GM21737 (cell line): ENCODE measurements around the gene GCNT1.
"Not testable (repeated sequence)": the region's sequence is repeated elsewhere in the genome, so short reads cannot be mapped to it uniquely, and the experiment has no call there.

ENCODE experiments used
- ATAC-seq: cut with Tn5 transposase; IDR thresholded peaks from one replicate; pipeline ENCODE4 v1.9.1; 2021; ENCODE audit warnings: mild to moderate bottlenecking, moderate library complexity; ENCODE audit not compliant: unreplicated experiment

GCNT1 gene

GRCh38 chr9:76458903-76459693 is at the start of gene GCNT1:
TSS of gene GCNT1 (plus strand) at chr9:76459182. CDS start at chr9:76502382, 43,200 bp downstream.
- peak; percentile 92 for ATAC-seq

GRCh38 chr9:76412638-76413037 is 46.3 kb upstream of the GCNT1 start:
- ATAC-seq = no peak

DNA sequence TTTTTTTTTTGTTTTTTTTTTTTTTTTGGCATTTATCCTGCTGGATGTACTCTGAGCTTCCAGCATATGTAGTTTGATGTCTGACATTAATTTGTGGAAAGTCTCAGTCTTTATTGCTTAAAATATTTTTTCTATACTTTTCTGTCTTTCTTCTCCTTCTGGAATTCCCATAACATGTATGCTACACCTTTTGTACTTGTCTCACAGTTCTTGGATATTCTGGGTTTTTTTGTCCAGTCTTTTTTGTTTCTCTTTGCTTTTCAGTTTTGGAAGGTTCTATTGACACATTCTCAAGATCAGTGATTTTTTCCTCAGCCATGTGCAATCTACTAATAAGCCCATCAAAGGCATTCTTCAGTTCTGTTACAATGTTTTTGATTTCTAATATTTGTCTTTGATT is 45.3 kb upstream of the GCNT1 start:
- ATAC-seq = no peak

DNA sequence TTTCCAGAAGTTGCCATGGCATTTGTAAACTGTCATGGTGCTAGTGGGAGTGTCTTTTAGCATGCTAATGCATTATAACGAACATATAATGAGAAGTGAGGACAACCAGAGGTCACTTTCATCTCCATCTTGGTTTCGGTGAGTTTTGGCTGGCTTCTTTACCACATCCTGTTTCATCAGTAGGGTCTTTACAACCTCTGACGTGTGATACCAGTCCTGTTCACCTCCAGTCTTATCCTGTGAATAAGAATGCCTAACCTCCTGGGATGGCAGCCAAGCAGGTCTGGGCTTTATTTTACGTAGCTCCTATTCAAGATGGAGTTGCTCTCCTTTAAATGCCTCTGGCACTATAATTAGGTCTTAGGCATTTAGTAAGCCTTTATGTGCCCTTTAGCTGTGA is 44.3 kb upstream of the GCNT1 start:
- ATAC-seq = peak; percentile 67

GRCh38 chr9:76415154-76415553 is 43.8 kb upstream of the GCNT1 start:
- ATAC-seq = no peak

DNA sequence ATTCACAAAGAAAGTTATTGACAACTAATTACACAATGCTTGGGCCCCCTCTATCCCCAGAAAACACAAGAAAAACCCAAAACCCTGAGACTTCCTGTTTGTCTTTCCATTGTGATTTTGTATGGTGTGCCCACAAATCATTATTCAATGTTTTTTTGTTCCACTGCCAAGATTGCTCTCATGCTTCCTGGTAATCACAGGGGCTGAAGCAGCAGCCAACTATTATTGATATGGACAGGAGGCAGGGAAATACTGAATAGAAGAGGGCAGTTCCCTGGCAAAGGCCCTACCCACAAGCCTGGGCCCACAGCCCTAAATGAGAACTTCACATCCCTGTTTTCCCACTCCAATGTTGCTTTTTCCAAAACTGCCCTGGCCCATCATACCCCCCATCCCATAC is 43.3 kb upstream of the GCNT1 start:
- no peak for ATAC-seq

GRCh38 chr9:76417394-76417793 is 41.6 kb upstream of the GCNT1 start:
- no peak for ATAC-seq

- ATAC-seq = no peak
Observed at GRCh38 chr9:76419782-76420380, 39.1 kb upstream of the GCNT1 start.

GRCh38 chr9:76423216-76424177 is 35.5 kb upstream of the GCNT1 start:
- ATAC-seq = no peak

DNA sequence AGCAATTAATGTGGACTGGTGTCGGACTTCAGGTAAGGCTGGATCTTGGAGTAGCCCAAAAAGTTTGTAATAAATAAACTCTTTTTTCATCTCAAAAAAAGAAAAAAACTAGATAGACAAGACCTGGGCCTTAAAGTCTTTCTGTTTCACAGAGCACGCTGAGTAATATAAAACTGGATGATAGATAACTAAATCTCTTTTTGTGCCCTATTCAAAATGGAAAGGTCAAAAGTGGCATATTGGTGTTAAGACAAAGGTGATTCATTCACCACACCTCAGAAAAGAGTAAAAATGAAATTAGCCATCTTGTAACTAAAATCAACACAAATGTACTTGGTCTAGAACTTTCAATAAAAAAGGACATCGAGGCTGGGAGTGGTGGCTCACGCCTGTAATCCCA is 34.5 kb upstream of the GCNT1 start:
- ATAC-seq = no peak

DNA sequence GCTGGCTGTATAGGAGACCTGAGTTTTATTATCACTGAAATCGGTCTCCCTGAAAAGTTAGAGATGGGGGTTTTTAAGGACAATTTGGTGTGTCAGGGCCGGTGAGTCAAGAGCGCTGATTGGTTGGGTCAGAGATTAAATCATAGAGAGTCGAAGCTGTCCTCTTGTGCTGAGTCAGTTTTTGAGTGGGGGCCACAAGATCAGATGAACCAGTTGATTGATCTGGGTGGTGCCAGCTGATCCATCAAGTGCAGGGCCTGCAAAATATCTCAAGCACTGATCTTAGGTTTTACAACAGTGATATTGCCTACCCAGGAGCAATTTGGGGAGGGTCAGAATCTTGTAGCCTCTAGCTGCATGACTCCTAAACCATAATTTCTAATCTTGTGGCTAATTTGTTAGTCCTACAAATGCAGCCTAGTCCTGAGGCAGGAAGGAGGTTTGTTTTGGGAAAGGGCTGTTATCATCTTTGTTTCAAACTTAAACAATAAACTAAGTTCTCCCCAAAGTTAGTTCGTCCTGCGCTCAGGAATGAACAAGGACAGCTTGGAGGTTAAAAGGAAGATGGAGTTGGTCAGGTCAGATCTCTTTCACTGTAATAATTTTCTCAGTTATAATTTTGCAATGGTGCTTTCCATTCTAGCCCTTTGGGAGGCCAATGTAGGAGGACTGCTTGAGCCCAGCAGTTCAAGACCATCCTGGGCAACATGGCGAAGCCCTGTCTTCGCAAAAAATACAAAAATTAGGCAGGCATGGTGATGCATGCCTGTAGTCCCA is 33.1 kb upstream of the GCNT1 start:
- no peak for ATAC-seq

DNA sequence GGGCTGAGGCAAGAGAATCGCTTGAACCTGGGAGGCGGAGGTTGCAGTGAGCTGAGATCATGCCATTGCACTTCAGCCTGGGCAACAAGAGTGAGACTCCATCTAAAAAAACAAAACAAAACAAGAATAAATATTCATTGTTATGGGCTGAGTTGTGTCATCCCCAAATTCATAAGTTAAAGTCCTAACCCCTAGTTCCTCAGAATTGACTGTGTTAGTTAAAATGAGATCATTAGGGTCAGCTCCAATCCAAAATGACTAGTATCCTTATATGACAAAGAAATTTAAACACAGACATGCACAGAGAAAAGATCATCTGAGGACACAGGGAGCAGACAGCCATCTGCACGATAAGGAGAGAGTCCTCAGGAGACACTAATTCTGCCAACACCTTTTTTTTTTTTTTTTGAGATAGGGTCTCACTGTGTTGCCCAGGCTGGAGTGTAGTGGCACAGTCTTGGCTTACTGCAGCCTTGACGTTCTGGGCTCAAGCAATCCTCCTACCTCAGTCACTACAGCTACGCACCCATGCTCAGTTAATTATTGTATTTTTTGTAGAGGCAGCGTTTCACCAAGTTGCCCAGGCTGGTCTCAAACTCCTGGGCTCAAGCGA is 32.1 kb upstream of the GCNT1 start:
- ATAC-seq = no peak

DNA sequence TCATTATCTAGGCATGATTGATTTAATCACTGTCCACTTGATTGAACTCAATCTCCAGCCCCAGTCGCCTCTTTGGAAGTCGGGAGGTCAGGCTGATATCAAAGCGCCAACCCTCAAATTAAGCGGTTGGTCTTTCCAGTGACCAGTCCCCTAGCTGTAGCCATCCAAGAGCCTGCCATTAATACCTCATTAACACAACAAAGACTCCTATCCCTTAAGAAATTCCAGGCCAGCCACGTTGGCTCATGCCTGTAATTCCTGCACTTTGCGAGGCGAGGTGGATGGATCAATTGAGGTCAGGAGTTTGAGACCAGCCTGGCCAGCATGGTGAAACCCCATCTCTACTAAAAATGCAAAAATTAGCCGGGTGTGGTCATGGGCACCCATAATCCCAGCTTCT is 27.4 kb upstream of the GCNT1 start:
- ATAC-seq = no peak

GRCh38 chr9:76433406-76433805 is 25.6 kb upstream of the GCNT1 start:
- ATAC-seq = no peak

GRCh38 chr9:76433836-76434235 is 25.1 kb upstream of the GCNT1 start:
- ATAC-seq = no peak

DNA sequence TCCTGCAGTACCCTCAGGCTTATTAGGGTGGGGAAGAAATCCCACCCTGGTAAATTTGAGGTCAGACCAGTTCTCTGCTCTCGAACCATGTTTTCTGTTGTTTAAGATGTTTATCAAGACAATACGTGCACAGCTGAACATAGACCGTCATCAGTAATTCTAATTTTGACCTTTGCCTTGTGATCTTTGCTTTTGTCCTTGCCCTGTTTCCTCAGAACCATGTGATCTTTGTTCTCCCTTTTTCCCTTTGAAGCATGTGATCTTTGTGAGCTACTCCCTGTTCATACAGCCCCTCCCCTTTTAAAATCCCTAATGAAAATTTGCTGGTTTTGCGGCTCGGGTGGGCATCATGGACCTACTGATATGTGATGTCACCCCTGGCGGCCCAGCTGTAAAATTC is 24.1 kb upstream of the GCNT1 start:
- ATAC-seq = not testable (repeated sequence)

GRCh38 chr9:76437017-76437699 is 21.8 kb upstream of the GCNT1 start:
- ATAC-seq = not testable (repeated sequence)

DNA sequence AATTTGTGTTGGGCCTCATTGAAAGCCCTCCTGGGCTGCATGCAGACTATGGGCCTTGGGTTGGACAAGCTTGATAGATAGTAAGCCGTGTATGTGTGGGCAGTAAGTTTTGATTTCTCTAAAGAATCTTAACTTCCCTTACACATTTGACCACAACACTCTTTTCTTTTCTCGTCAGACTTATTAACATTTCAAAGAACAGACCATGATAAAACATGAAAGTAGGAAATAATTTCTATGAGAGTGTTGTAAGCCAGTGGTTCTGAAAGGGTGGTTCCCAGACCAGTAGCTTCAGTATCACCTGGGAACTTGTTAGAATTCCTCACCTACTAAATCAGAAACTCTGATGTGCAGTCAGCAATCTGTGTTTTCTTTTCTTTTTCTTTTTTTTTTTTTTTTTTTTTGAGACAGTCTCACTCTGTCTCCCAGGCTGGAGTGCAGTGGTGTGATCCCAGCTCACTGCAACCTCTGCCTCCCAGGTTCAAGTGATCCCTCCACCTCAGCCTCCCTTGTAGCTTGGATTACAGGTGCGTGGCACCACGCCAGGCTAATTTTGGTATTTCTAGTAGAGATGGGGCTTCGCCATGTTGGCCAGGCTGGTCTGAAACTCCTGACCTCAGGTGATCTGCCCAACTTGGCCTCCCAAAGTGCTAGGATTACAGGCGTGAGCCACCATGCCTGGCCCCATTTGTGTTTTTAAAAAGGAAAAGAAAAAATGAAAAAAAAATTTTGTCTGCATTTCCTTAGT is 20.0 kb upstream of the GCNT1 start:
- peak; percentile 67 for ATAC-seq
